ENCODE results near the gene ACOT11.

- TF ChIP-seq POLR2A (IDR thresholded peaks at IDR 0.05) (no peak), EP300 (IDR thresholded peaks at IDR 0.05) (no peak)
These were observed 36.5 kb downstream of the ACOT11 start for GRCh38 chr1:54584575-54584974.

All from ovary (tissue), 1 donor.